Aorta (tissue), 5 donors: Measurements from ENCODE around the gene IGIP. TPM values are rescaled to one million over a fixed set of nuclear protein-coding genes. Genes with fewer than 3 reads are reported as not detected.
A peak's percentile ranks its signal among the peaks of the same experiment; 100 is the strongest.

ENCODE experiments used
- ATAC-seq: fragments of 200-7000 bp; cut with Tn5 transposase; one replicate; pipeline ENCODE4 v1.9.1; 2022; ENCODE audit warnings: moderate library complexity; ENCODE audit not compliant: low FRiP score
- DNase-seq, 2 donors: peaks; one replicate each; pipeline ENCODE4 v3.0.0-alpha.2; 2020
- H3K27ac ChIP-seq, 2 donors: one replicate each; pipeline ENCODE4 v1.5.1; 2013; ENCODE audit warnings: low read length in 2 of 2, mild to moderate bottlenecking in 2 of 2, moderate library complexity in 2 of 2, control low read depth in 1 of 2, inconsistent platforms in 1 of 2, low read depth in 1 of 2
- H3K27me3 ChIP-seq, 2 donors: one replicate each; pipeline ENCODE4 v1.6.1; 2013; ENCODE audit warnings: control low read depth in 1 of 2, low read length in 1 of 2, mild to moderate bottlenecking in 1 of 2, moderate library complexity in 1 of 2; ENCODE audit not compliant: insufficient read depth in 2 of 2, control insufficient read depth in 1 of 2
- H3K36me3 ChIP-seq, 2 donors: one replicate each; pipeline ENCODE4 v1.6.1; 2013; ENCODE audit warnings: control low read depth in 1 of 2, low read length in 1 of 2, mild to moderate bottlenecking in 1 of 2; ENCODE audit not compliant: insufficient read depth in 2 of 2, control insufficient read depth in 1 of 2
- H3K4me1 ChIP-seq, 2 donors: one replicate each; pipeline ENCODE4 v1.6.1; 2013; ENCODE audit warnings: low read length in 2 of 2, control low read depth in 1 of 2, mild to moderate bottlenecking in 1 of 2, moderate library complexity in 1 of 2; ENCODE audit not compliant: insufficient read depth in 2 of 2, control insufficient read depth in 1 of 2
- H3K4me3 ChIP-seq, 2 donors: one replicate each; pipeline ENCODE4 v1.5.1; 2013; ENCODE audit warnings: low read length in 2 of 2, control low read depth in 1 of 2, mild to moderate bottlenecking in 1 of 2
- H3K9me3 ChIP-seq: one replicate; pipeline ENCODE4 v1.6.1; 2013; ENCODE audit warnings: mild to moderate bottlenecking, low read length; ENCODE audit not compliant: control insufficient read depth
- WGBS, 2 donors: extraction: QIAGEN DNeasy Blood & Tissue Kit; methylation state at CpG; one replicate each; pipeline ENCODE4 v1.1.7; 2013; 5-methylcytosine and 5-hydroxymethylcytosine counted together
- intact Hi-C, 2 donors: fragments of 100-400 bp; cut with DNase I; formaldehyde crosslinking; loops; one replicate each; pipeline versions ENCODE4 v1.14.2 to v1.15.0; 2022
- polyA plus RNA-seq, 2 donors: library from polyadenylated mRNA; stranded (reverse); fragments of 200-250 nt; gene quantifications; one replicate each; pipeline ENCODE4 v1.2.3, GENCODE V29; 2013
- total RNA-seq, 2 donors: library from RNA; stranded (reverse); fragmentation: NEBNext Ultra II Directional; extraction: Animal tissue kit (Norgen Biotek cat#: 25700); gene quantifications; one replicate each; pipeline ENCODE4 v1.2.1, GENCODE V29; 2021
- donor health status: healthy with polysubstance abuse.
- donor health status: Bipolar disorder and iron deficiency.
- donor health status: DM: no; HTN: no; CAD: no.
- donor health status: DM: no; HTN: no; CAD: no.
- donor health status: DM: yes; HTN: yes; CAD: no.

The IGIP gene
- total and polyA plus RNA-seq, 4 donors = 12.9 to 29.1 (median 23.6) TPM

DNA sequence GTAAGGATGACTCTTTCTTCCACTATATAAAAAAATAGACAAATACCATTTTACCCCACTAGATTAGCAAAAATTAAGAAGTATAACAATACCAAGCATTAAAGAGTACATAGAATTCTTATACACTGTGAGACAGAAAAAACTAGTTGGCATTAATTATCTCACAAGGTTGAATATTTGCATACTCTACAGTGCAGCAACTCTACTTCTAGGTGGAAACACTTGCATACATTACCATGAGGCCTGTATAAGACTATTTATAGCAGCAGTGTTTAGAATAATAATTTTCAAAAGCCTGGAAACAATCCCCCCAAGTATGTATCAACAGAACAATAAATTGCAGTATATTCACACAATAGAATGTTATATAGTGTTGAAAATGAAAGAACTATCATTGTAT is 30.8 kb upstream of the IGIP start:
- DNase-seq (no peak), ATAC-seq (no peak)
- Histone ChIP-seq H3K36me3 (no peaks in the 10 kb centered on the region), H3K27me3 (no peaks in the 10 kb centered on the region), H3K4me3 (no peak overlapping the region), H3K4me1 (no peaks in the 10 kb centered on the region), H3K9me3 (peaks cover 2% of the 10 kb centered on the region), H3K27ac (no peak overlapping the region)
- intact Hi-C loops = no loop called here

DNA sequence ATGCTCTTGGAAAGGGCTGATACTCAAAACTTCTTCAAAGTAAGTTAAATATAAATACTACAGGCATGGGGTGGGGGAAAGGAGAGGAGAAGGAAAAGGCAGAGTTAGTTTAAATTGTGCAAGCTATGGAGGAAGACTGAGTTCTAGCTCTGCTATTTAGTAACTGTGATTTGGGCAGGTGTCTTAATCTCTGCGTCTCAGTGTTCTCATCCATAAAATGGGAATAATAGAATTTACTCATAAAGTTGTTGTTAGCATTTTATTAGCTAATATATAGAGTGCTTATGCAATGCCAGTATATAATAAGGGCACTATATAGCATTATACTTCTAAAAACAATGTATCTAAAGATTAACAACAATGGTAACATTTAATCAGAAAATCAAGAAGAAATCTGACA is 24.6 kb upstream of the IGIP start:
- 88 to 96% methylated on average over 1 of the region's 1 CpG for WGBS, 2 donors
- no peak overlapping the region for H3K27ac ChIP-seq
- H3K27me3 ChIP-seq = no peaks in the 10 kb centered on the region
- H3K4me1 ChIP-seq = no peaks in the 10 kb centered on the region
- H3K36me3 ChIP-seq = no peaks in the 10 kb centered on the region
- H3K4me3 ChIP-seq = no peak overlapping the region
- no peaks in the 10 kb centered on the region for H3K9me3 ChIP-seq
- intact Hi-C loops = no loop called here
- ATAC-seq (no peak), DNase-seq (no peak)

DNA sequence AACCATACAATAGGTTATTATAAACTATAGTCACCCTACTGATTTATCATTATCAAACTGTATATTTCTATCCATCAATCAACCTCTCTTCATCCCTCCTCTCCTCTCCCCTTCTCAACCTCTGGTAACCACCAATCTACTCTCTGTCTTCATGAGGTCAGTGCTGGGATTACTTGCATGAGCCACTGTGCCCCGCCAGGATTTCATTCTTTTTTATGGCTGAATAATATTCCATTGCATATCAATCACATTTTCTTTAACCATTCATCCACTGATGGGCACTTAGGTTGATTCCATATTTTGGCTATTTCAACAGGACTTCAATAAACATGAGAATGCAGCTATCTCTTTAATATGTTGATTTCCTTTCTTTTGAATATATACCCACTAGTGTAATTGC is 22.6 kb upstream of the IGIP start:
- H3K27me3 ChIP-seq = no peaks in the 10 kb centered on the region
- DNase-seq (no peak), ATAC-seq (no peak)
- no peaks in the 10 kb centered on the region for H3K9me3 ChIP-seq
- no peak overlapping the region for H3K27ac ChIP-seq
- no peaks in the 10 kb centered on the region for H3K4me1 ChIP-seq
- H3K4me3 ChIP-seq = no peak overlapping the region
- intact Hi-C loops = no loop called here
- WGBS, 2 donors = 65 to 68% methylated on average over 1 of the region's 1 CpG
- H3K36me3 ChIP-seq = no peaks in the 10 kb centered on the region

DNA sequence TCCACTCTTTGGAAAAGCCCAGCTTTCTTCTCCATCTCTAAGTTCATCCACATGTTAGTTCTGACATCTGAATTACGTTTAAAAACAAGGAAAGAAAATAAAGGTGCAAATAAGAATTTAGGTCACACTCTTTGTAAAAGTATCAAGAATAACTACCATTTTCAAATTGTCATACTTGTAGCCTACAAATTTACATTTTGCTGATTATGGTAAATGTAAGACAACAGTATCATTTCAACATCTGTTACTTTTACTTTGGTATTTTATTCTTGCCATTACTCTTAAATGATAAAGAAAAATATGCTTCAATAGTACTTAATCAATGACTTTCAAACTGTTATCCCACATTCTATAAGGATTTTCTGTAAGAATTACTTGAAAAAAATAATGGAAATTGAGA is 21.6 kb upstream of the IGIP start:
- H3K9me3 ChIP-seq = no peaks in the 10 kb centered on the region
- H3K4me1 ChIP-seq = no peaks in the 10 kb centered on the region
- ATAC-seq = no peak
- 62 to 69% methylated on average over 1 of the region's 1 CpG for WGBS, 2 donors
- H3K27me3 ChIP-seq = no peaks in the 10 kb centered on the region
- H3K4me3 ChIP-seq = no peak overlapping the region
- no peaks in the 10 kb centered on the region for H3K36me3 ChIP-seq
- H3K27ac ChIP-seq = no peak overlapping the region
- intact Hi-C loops = no loop called here
- DNase-seq = no peak

DNA sequence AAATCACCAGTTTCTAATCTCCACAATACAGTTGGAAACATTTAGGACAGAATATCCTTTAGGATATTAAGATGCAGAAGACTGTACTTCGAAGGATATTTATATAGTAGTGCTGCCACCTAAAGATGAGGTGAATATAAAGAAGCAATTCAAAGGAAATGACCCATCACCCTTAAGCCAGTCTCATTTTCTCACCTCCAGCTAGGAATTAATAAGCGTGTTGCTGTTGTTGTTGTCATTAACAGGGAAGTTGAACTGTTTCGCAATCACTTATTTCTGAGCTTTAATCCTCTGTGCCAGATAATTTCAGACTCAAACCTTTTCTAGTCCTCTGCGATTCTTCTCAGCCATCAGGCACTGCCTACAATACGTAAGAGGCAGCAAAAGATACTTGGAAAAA is 19.6 kb upstream of the IGIP start:
- Histone ChIP-seq H3K4me1 (no peaks in the 10 kb centered on the region), H3K4me3 (no peak overlapping the region), H3K27ac (no peak overlapping the region), H3K36me3 (no peaks in the 10 kb centered on the region), H3K27me3 (no peaks in the 10 kb centered on the region), H3K9me3 (no peaks in the 10 kb centered on the region)
- 75 to 80% methylated on average over 5 of the region's 5 CpGs for WGBS, 2 donors
- intact Hi-C loops = no loop called here
- no peak for DNase-seq
- ATAC-seq = no peak

DNA sequence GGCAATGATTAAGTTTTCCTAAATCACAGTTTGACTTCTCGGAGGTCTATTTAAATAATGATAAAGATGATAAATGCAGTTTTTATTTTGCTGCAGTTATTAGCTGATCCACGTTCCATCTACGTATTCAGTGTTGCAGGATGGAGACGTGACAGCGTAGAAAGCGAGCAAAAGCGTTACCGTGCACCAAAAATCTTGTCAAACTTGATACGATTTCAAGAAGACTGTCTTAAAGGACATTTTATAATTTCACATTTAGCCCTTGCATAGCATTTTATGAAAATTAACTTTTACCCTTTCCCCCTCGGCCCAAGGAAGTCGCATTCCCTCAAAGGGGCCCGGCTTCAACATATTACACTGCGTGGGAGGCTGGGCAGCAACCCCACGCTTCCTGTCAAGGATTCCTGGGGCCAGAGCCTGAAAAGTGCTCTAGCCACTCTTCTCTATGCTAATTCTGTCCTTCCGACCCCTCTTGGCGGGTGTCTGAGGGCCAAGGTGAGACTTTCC is 18.9 kb upstream of the IGIP start:
- ATAC-seq = peak; percentile 44
- H3K4me1 ChIP-seq = no peaks in the 10 kb centered on the region
- intact Hi-C loops = no loop called here
- no peak for DNase-seq
- H3K9me3 ChIP-seq = no peaks in the 10 kb centered on the region
- H3K27me3 ChIP-seq = no peaks in the 10 kb centered on the region
- 55 to 62% methylated on average over 16 of the region's 16 CpGs for WGBS, 2 donors
- H3K27ac ChIP-seq = peak overlapping the region; percentile 88 to 90
- H3K36me3 ChIP-seq = no peaks in the 10 kb centered on the region
- peak overlapping the region; percentile 24 to 54 for H3K4me3 ChIP-seq

DNA sequence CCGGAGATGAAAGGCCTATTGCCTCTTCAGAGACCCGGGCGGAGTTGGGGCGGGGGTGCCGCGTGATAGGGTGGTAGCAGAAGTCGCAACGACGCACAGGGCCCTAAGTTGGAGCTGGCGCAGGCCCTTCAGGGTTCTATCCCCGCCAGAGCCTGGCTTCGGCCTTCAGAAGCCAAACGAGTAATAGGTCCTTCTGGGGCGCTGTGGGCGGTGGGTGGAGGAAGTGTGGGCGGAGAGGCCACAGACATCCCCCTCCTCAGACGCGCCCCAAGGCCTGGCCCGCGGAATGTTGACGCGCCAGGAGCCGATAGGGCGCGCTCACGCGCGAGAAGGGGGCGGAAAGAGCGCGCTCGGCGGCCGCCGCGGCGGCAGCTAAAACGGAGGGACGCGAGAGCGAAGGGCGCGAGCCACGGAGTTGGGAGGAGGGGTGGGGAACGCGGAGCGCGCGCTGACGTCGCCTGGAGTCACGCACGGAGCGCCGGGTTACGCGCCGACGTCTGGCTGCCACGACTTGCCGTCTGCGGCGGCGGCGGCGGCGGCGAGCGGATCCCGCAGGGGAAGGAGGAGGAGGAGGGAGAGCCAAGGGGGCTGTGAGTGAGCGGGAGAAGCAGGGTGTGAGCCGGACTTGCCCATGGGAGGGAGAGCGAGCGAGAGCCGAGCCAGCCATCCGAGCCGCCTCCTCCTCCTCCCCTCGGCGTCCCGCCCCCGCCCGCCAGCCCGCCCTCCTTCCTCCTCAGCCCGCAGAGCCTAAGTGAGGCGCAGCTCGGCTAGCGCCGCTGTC is 18.2 kb upstream of the IGIP start:
- intact Hi-C loops = no loop called here
- DNase-seq (peak; percentile 97 to 98), ATAC-seq (peak; percentile 98)
- WGBS, 2 donors = 0% methylated on average over 48 to 88 of the region's 88 CpGs
- Histone ChIP-seq H3K27ac (peak overlapping the region; percentile 88 to 90), H3K4me3 (peak overlapping the region; percentile 54 to 83), H3K4me1 (no peaks in the 10 kb centered on the region), H3K36me3 (no peaks in the 10 kb centered on the region), H3K27me3 (no peaks in the 10 kb centered on the region), H3K9me3 (no peaks in the 10 kb centered on the region)

DNA sequence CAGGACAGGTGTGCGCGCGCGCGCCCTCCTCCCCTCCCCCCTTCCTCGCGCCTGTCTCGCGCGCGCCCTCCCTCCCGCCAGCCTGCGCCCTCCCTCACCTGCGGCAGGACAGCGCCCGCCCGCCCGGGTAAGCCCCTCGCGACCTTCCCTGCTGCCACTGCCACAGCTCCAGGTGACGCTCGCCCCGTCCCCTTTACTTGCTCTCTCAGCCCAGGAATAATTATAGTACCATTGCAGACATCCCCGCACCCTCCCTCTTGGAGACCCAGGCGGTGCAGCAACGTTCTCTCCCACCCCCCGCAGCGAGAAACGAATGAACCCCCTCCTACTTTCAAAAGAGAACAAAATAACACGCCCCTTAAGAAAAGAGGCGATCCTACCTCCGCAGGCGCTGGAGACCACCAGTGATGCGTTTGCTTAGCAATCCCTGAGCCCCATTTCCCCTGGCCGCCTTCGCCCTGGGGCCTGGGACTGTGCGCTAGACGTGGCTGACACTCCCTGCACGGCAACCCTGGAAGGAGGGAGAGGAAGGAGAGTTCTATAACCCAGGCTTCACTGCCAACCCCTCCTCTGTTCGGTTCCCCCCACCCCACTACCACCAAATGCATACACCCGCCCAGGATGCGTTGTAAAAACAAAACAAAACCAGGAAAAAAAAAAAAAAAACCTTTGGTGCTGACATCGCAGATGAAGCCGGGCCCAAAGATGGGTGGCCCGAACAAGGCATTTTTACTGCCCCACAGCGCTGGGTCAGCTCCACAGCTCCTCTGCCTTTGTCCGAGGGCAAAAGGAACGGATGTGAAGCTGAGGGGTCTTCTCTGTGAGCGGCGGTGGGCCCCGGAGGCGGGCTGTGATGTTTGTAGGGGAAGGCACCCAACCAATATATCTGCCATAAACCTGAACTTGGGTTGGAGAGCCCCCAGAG is 17.4 kb upstream of the IGIP start:
- no peaks in the 10 kb centered on the region for H3K27me3 ChIP-seq
- peak overlapping the region; percentile 54 to 83 for H3K4me3 ChIP-seq
- ATAC-seq (no peak), DNase-seq (peak; percentile 57 to 77)
- no peaks in the 10 kb centered on the region for H3K4me1 ChIP-seq
- intact Hi-C loops = no loop called here
- peak overlapping the region in 1 of 2 donors; percentile 33 for H3K27ac ChIP-seq
- H3K9me3 ChIP-seq = no peaks in the 10 kb centered on the region
- H3K36me3 ChIP-seq = no peaks in the 10 kb centered on the region
- WGBS, 2 donors = 9 to 12% methylated on average over 35 to 52 of the region's 52 CpGs
